PC-9 (cell line): ENCODE data around the gene TMSB10. TPM values are rescaled to one million over a fixed set of nuclear protein-coding genes. Genes with fewer than 3 reads are reported as not detected.
A peak's percentile ranks its signal among the peaks of the same experiment; 100 is the strongest.

Source experiments
- BruUV-seq: library from RNA; stranded (reverse); fragments of 400-500 nt; replicated peaks from 2 replicates; lab custom pipeline; 2021; lab: Mats Ljungman, UMichigan
- CTCF ChIA-PET: fragments of 300-600 bp; sonication (Branson Sonifier 250); formaldehyde crosslinking; loops from one replicate; lab custom pipeline; 2022; ENCODE audit warnings: antibody characterized with exemption; lab: Charles Lee
- POLR2A ChIA-PET: fragments of 300-600 bp; sonication (Branson Sonifier 250); formaldehyde crosslinking; loops from one replicate; lab custom pipeline; 2022; ENCODE audit warnings: antibody characterized with exemption; ENCODE audit not compliant: unreplicated experiment; lab: Charles Lee
- DNase-seq, 2 experiments: peaks; one replicate each; pipeline versions ENCODE4 v3.0.0 to v3.0.0-alpha.2; 2015 to 2022; ENCODE audit warnings: mixed read lengths in 1 of 2
- H2AFZ ChIP-seq: fragments of 200-600 bp; sonication (generic); 2 replicates; pipeline ENCODE4 v1.8.1; 2017; ENCODE audit warnings: antibody characterized with exemption
- H3F3A ChIP-seq: fragments of 200-600 bp; sonication (generic); 2 replicates; pipeline ENCODE4 v1.8.1; 2017; ENCODE audit warnings: antibody characterized with exemption, mild to moderate bottlenecking, low read depth; ENCODE audit not compliant: insufficient read depth
- H3K27ac ChIP-seq: fragments of 200-600 bp; sonication (generic); 2 replicates; pipeline ENCODE4 v1.6.1; 2016; ENCODE audit warnings: mixed run types
- H3K27me3 ChIP-seq: fragments of 200-600 bp; sonication (generic); 2 replicates; pipeline ENCODE4 v1.6.1; 2016; ENCODE audit warnings: low read depth, mixed run types; ENCODE audit not compliant: insufficient read depth
- H3K36me3 ChIP-seq: fragments of 200-600 bp; sonication (generic); 2 replicates; pipeline ENCODE4 v1.6.1; 2016; ENCODE audit warnings: low read depth, mixed run types
- H3K4me1 ChIP-seq: fragments of 200-600 bp; sonication (generic); replicated peaks from 2 replicates; pipeline ENCODE4 v1.6.1; 2016; ENCODE audit warnings: mixed run types; ENCODE audit not compliant: insufficient read depth
- H3K4me2 ChIP-seq: fragments of 200-600 bp; sonication (generic); 2 replicates; pipeline ENCODE4 v1.6.1; 2017; ENCODE audit warnings: mixed run types
- H3K4me3 ChIP-seq: fragments of 200-600 bp; sonication (generic); 2 replicates; pipeline ENCODE4 v1.6.1; 2016; ENCODE audit warnings: mixed run types
- H3K79me2 ChIP-seq: fragments of 200-600 bp; sonication (generic); 2 replicates; pipeline ENCODE4 v1.6.1; 2017; ENCODE audit warnings: low read depth, mixed run types
- H3K9me2 ChIP-seq: fragments of 200-600 bp; sonication (generic); 2 replicates; pipeline ENCODE4 v1.8.1; 2017; ENCODE audit warnings: mild to moderate bottlenecking; ENCODE audit not compliant: insufficient read depth
- H3K9me3 ChIP-seq: fragments of 200-600 bp; sonication (generic); 2 replicates; pipeline ENCODE4 v1.8.1; 2016; ENCODE audit warnings: low read depth; ENCODE audit not compliant: insufficient read depth
- H4K20me1 ChIP-seq: fragments of 200-600 bp; sonication (generic); 2 replicates; pipeline ENCODE4 v1.8.1; 2017; ENCODE audit not compliant: insufficient read depth
- CTCF ChIP-seq: fragments of 200-600 bp; sonication (generic); conservative IDR thresholded peaks from 2 replicates; pipeline ENCODE4 v1.6.1; 2017; ENCODE audit warnings: mixed run types, antibody characterized with exemption, mild to moderate bottlenecking, moderate library complexity
- EZH2 ChIP-seq: fragments of 200-600 bp; sonication (generic); IDR thresholded peaks from 2 replicates; pipeline ENCODE4 v1.8.0; 2017; ENCODE audit warnings: antibody characterized with exemption, low read depth
- intact Hi-C: fragments of 100-400 bp; cut with micrococcal nuclease; formaldehyde crosslinking; loops from one replicate; pipeline ENCODE4 v1.10.0; 2022; ENCODE audit not compliant: unreplicated experiment
- total RNA-seq: library from RNA; stranded (reverse); gene quantifications from 2 replicates; pipeline ENCODE4 v1.2.3, GENCODE V29; 2021

TMSB10 gene
- total RNA-seq, 1 experiment from 2014 or later, result 1,668 TPM

DNA sequence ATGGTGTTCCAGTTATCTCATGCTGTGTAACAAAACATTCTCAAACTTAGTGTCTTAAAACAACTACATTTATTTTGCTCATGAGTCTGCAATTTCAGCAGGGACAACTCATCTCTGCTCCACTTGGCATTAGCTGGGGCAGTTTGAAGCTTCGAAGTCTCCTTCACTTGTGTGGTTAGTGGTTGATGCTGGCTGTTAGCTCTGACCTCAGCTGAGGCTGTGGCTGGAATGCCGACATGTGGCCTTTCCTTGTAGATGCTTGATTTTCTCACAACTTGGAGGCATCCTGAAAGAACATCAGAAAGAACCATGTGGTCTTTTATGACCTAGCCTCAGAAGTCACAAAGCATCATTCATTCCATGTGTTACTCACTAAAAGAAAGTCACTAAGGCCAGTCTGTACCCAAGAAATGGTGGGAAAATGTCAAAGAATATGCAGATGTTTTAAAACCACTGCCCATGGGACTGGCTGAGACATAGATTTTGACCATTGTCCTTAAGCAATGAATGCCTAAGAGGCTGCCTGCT lies 3.8 kb upstream of the TMSB10 start:
- no peaks in the 10 kb centered on the region for H4K20me1 ChIP-seq
- no peaks in the 10 kb centered on the region for H3K36me3 ChIP-seq
- ChIA-PET CTCF (no interaction called here), POLR2A (interaction anchor here (0.6 kb wide), 1 partner anchor 452 kb away, joined by 3 read pairs; the partner anchor contains the start of gene RETSAT)
- H3K4me3 ChIP-seq, result no peak overlapping the region
- no peaks in the 10 kb centered on the region for H3K9me2 ChIP-seq
- H2AFZ ChIP-seq, result no peak overlapping the region
- H3K4me2 ChIP-seq, result no peak overlapping the region
- no peak overlapping the region for H3K27ac ChIP-seq
- TF ChIP-seq CTCF, result no peak
- no peak for TF ChIP-seq EZH2
- no TSS peak for BruUV-seq
- intact Hi-C loops, result no loop called here
- H3K9me3 ChIP-seq, result no peaks in the 10 kb centered on the region
- peaks cover 2% of the 10 kb centered on the region for H3F3A ChIP-seq
- no peak for DNase-seq
- H3K4me1 ChIP-seq, result 0 out of 2 replicates have a peak, but pooled peaks cover 6% of the 10 kb centered on the region
- H3K27me3 ChIP-seq, result 0 out of 2 replicates have a peak, but pooled peaks cover 3% of the 10 kb centered on the region
- H3K79me2 ChIP-seq, result peaks cover 11% of the 10 kb centered on the region

GRCh38 chr2:84902526-84902925 lies 2.9 kb upstream of the TMSB10 start:
- Histone ChIP-seq H2AFZ (no peak overlapping the region), H3K36me3 (no peaks in the 10 kb centered on the region), H3K4me1 (peaks cover 11% of the 10 kb centered on the region), H3K9me2 (no peaks in the 10 kb centered on the region), H4K20me1 (no peaks in the 10 kb centered on the region), H3K4me2 (no peak overlapping the region), H3K4me3 (no peak overlapping the region), H3F3A (peaks cover 11% of the 10 kb centered on the region), H3K27me3 (0 out of 2 replicates have a peak, but pooled peaks cover 3% of the 10 kb centered on the region), H3K9me3 (no peaks in the 10 kb centered on the region), H3K27ac (no peak overlapping the region), H3K79me2 (peaks cover 13% of the 10 kb centered on the region)
- no peak for DNase-seq
- TF ChIP-seq EZH2 (no peak), CTCF (no peak)
- ChIA-PET POLR2A (interaction anchor here (0.6 kb wide), 1 partner anchor 452 kb away, joined by 3 read pairs; the partner anchor contains the start of gene RETSAT), CTCF (no interaction called here)
- intact Hi-C loops, result no loop called here
- BruUV-seq, result no TSS peak

GRCh38 chr2:84904151-84904550 lies 1.3 kb upstream of the TMSB10 start:
- BruUV-seq, result no TSS peak

More at GRCh38 chr2:84904151-84904550, 1.3 kb upstream of the TMSB10 start:
- intact Hi-C loops, result no loop called here
- Histone ChIP-seq H4K20me1 (no peaks in the 10 kb centered on the region), H3K4me1 (peaks cover 21% of the 10 kb centered on the region), H3K79me2 (peaks cover 18% of the 10 kb centered on the region), H3K9me2 (no peaks in the 10 kb centered on the region), H3K36me3 (no peaks in the 10 kb centered on the region), H3F3A (peaks cover 20% of the 10 kb centered on the region), H2AFZ (no peak overlapping the region), H3K9me3 (no peaks in the 10 kb centered on the region), H3K4me3 (peak overlapping the region; percentile 97; the same call in 1 of the 2 replicates), H3K27me3 (0 out of 2 replicates have a peak, but pooled peaks cover 3% of the 10 kb centered on the region), H3K4me2 (peak overlapping the region; percentile 96), H3K27ac (no peak overlapping the region)
- DNase-seq, result no peak
- POLR2A ChIA-PET, result interaction anchor here (0.5 to 0.6 kb wide), 2 partner anchors 79 to 653 kb away, joined by 3 to 4 read pairs; no protein-coding TSS in a partner anchor
- CTCF ChIA-PET, result interaction anchor here (1.3 kb wide), 1 partner anchor 21 kb away, joined by 3 read pairs; no protein-coding TSS in a partner anchor
- no peak for TF ChIP-seq CTCF
- TF ChIP-seq EZH2, result no peak
